NCI-H2171 (cell line): ENCODE results near the gene RDH11.
A peak's percentile ranks its signal among the peaks of the same experiment; 100 is the strongest.

Experiments
- DNase-seq: peaks from one replicate; lab custom pipeline; 2025; lab: John Stamatoyannopoulos, UW

RDH11 gene

DNA sequence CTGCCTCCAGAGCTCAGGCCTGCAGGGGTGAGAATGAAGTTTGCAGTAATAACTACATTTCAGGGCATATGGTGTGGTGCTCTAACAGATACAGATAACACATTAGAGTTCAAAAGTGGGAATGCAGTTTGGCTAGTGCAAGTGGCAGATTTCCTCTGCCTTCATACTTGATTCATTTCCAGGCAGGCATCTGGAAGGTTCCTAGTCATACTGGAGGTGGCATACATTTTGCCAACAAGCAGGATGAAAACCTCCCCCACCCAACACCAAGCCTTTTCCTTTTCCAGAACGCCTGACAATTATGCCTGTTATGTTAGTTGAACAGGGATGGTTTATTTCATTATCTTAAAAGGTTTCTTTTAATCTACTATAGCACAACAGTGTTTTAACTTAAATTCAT lies 45.4 kb downstream of the RDH11 start:
- no peak for DNase-seq

DNA sequence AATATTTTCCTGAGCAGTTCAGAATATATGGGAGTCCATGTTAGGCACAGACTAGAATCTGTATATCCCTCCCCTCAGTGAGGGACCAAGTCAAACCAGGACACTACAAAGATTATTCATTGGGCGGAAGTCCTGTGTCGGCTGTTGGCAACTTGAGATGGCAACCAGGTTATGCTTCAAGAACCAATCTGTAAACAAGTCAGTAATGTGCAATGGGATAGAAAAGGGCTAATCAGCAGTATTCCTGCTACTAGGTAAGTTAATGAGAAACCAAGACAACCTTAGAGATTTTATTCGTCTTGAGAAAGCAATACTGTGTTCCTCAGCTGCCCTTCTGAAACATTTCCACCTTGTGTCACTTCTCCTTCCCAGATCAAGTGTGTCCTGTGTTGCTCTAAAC lies 49.4 kb downstream of the RDH11 start:
- no peak for DNase-seq

DNA sequence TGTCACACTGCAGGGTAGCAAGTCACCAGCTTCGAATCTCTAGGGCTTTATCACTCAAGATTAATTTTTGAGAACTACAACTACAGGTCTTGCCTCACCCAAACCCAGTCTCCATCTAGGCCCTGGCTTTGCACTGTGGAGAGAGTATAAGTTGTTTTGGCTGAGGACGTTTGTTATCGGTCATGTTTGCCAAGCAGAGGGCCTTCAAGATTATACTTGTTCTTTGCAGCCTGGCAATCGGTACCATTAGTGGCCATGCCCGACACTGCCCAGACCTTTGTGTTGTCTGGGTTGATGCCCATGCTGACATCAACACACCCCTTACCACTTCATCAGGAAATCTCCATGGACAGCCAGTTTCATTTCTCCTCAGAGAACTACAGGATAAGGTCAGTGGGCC lies 50.1 kb downstream of the RDH11 start:
- no peak for DNase-seq

DNA sequence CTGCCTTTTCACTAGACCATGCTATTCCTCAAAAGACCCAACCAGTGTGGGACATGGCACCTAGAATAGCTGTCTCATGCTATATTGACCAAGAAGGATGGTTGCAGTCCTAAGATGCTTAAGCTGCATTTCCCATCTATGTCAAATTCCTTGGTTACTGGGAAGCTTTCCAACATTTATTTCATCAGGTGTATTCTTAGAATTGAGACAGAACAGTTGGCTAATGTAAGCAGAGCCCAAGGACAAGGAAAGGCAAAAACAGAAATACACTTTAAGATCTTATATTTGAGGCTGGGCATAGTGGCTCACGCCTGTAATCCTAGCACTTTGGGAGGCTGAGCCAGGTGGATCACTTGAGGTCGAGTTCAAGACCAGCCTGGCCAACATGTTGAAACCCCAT lies 51.1 kb downstream of the RDH11 start:
- DNase-seq = no peak

DNA sequence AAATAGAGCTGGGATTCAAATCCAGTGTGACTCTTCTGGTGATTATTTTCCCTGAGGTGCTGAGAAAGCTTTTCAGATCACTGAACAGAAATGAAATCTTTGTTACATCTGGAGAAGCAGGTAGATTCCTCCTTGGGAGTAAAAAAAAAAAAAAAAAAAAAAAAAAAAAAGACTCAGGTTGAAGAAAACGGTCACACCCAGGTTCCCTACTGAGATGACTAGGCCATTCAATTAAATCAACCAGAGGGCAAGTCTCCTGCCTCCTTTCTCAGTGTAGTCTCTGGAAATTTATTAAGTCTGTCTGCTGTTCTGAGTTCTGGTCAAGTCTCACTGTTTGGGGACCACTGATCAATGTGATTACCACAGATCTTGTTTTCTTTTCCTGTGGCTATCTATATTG lies 51.9 kb downstream of the RDH11 start:
- DNase-seq = peak; percentile 45

DNA sequence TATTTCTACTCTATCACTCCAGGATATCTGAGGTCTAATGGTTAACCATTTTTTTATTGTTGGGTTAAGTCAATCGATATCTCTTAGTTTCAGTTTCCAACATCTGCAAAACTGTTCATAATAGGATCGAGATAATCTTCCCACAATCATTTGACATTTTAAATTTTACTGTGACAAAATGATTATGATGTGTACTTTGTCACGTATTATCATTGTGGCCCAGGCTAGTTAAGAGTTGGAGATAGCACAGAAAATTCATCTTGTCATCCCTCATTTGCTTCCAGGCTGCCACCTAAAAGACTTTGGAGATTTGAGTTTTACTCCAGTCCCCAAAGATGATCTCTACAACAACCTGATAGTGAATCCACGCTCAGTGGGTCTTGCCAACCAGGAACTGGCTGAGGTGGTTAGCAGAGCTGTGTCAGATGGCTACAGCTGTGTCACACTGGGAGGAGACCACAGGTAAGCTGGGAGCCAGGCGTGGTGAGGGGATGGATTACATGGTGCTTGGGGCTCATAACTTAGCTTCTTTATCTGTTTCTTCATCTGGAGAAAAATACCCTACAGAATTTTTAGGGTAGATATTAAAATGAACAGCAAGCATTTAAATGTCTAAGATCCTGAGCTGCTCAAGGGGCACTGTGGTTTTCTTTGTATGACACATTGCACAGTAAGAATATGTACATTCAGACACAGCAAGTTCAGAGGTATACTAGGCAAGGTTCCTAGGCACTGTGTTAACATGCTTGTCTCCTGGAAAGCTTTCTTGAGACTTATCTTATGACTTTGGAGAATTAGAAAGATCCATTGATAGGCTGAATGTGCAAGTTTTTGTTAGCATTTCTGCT lies 53.4 kb downstream of the RDH11 start:
- DNase-seq = no peak

DNA sequence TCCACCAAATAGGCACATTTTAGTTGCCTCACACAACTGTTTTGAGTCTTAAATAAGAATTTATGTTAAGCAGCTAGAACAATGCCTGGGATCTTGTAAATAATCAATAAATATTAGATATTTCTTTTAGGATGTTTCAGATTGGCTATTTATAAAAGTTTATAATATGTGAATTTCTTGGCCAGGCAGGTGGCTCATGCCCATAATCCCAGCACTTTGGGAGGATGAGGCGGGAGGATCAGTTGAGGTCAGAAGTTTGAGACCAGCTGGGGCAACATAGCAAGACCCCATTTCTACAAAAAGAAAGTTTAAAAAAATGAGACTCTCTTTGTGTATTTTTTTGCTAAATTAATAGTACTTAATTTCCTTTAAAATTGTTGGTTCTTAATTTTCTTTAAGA lies 54.1 kb downstream of the RDH11 start:
- no peak for DNase-seq

DNA sequence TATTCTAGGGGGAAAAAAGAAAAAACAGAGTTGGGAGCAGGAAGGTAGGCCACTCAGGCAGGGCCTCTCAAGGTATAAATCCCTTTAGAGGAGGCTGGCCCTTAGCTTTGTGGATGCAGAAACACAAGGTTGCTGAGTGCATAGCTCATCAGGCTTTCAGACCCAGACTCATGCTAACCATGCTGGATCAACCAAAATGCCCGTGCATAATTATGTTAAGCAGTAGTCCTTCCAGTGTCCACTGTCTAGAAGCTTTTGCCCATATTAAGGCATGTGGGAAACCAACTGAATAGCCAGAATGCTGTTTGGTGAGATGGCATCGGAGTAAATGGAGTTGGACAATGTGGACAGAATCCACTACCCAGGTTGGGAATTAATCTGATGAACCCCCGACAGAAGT lies 56.9 kb downstream of the RDH11 start:
- no peak for DNase-seq

DNA sequence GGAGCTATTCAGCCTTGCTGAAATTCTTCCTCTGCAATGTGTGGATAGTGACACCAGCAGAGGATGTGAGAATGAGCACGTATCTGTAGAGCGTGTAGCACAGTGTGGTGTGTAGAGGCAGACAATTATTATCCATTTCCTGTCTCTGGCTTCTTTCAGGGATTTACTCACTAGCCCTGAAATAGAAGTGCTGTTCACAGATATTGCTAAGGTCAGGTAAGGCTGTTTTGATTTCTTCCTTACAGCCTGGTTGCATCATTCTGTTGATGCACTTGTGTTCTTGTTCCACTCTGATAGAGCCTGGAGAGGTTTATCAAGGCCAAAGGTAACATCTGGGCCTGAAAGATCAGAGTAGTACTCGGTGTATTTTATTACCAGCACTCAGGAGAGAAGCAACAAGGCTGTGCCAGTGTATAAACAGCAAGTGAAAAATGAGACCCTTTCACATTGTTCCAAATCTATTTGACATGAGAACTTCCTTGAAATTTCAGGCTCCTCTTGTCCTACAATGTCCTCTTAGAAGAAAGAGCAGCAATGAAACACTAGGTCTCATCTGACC lies 59.1 kb downstream of the RDH11 start:
- DNase-seq = peak; percentile 63

DNA sequence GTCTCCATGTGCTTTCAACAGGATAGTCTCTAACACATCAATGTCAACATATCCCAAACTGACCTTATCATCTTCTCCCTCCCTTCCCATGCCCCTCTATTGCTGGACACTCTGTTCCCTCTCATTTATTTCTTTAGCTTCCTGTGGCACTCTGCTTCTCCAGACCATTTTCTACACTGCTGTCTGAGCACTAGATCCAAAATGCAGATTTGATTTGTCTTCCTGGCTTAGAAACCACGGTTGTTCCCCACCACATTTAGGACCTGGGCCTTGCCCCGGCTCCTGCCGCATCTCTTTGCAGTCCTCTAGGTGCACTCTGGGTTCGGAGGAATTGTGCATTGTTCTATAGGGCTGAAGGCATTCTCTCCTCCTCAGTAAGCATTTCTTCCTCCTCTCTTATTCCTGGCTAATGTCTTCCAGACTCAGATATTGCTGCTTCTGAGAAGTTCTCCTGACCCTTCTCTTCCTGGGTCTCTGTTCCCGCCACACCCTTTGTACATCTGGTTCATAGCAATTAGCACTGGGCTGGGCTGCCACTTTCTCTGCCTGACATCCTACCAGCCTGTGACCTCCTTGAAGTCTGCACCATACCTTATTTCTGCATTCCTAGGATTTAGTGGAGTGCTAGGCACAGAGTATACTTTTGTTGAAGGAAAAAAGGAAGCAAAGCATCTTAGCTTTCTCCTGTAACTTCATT lies 62.0 kb downstream of the RDH11 start:
- no peak for DNase-seq

DNA sequence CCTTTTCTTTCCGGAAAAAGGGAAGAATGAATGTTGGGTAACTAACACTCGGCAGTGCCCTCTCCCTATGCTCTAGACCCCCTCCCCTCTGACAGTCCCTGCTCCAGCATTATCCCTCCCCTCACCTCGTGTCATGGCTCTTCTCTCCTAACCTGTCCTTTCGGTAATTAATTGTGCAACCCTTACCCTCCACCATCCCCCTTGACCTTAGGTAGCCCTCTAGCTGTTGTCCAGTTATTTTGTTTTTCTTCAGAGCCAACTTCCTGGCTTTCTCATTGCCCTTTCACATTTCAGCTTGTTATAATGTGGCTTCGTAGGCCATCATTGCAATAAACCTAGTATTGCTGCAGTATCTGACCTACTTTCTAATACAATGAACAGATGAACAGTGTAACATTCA lies 64.6 kb downstream of the RDH11 start:
- DNase-seq = no peak

DNA sequence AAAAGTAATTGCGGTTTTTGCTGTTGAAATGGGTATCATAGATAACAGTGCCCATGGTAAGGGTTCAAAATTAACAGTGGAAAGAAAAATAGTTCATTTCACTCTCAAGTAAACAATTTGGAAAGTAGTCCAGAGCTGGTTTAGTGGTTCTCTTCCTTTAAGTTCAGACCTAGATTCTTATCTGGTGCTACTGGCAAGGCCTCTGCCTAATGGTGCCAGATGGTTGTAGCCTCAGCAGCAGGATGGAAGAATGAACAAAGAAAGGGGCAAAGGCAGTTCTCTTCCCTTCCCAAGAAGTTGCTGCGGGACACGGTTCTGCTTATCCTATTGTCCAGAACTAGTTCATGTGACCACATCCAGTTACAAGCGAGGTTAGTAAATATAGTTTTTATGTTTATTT lies 65.4 kb downstream of the RDH11 start:
- no peak for DNase-seq

DNA sequence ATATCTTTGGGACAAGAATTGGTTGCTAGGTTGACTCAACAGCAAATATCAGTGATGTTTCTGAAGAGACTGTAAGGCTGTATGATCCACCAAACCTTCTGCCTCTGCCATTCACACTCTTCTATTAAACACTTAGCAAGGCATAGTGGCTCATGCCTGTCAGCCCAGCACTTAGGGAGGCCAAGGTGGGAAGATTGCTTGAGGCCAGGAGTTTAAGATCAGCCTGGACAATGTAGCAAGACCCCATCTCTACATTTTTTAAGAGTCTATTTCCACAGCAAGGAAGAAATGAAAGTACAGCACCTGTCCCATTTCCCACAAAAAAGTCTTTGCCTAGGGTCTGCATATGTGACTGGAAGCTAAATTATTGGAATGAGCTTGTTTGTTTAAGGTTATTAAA lies 68.0 kb downstream of the RDH11 start:
- no peak for DNase-seq
